PFSK-1 (cell line): ENCODE results near the gene CRHR2.

Experiments used
- POLR2AphosphoS5 ChIP-seq: IDR thresholded peaks from 2 replicates; pipeline ENCODE4 v1.6.1; 2012; ENCODE audit warnings: low read depth, mild to moderate bottlenecking, control low read depth, low read length, moderate library complexity
- SIN3A ChIP-seq: IDR thresholded peaks from 2 replicates; pipeline ENCODE4 v1.6.1; 2012; ENCODE audit warnings: mild to moderate bottlenecking, low read length, moderate library complexity, borderline replicate concordance; ENCODE audit not compliant: insufficient read depth
- TAF1 ChIP-seq: IDR thresholded peaks from 2 replicates; pipeline ENCODE4 v1.6.1; 2012; ENCODE audit warnings: low read length, control low read depth, borderline replicate concordance; ENCODE audit not compliant: insufficient read depth

DNA sequence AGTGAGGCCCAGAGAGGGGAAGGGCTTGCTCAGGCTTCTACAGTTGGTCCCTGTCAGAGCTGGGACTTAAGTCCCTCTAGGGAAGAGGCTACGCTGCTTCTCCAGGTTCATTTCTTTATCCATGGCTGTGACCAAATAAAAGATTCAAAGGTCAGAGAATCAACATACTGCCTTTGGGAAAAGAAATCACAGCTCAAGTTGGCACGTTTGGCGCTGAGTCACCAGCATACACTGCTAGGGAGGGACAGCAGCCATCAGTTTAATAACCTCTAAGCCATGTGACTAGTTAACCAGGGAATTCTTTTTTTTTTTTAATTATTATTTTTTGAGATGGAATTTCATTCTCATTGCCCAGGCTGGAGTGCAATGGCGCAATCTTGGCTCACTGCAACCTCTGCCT is 28.4 kb upstream of the CRHR2 start:
- TF ChIP-seq POLR2AphosphoS5 (no peak), TAF1 (no peak), SIN3A (no peak)
